Activated naive CD4-positive, alpha-beta T cell treated with Interleukin-2 at 50 U/mL for 16 hours (primary cell): ENCODE measurements around the gene UTP11.

Experiments used
- DNase-seq: peaks from one replicate; pipeline ENCODE4 v3.0.0-alpha.2; 2020

Gene UTP11

DNA sequence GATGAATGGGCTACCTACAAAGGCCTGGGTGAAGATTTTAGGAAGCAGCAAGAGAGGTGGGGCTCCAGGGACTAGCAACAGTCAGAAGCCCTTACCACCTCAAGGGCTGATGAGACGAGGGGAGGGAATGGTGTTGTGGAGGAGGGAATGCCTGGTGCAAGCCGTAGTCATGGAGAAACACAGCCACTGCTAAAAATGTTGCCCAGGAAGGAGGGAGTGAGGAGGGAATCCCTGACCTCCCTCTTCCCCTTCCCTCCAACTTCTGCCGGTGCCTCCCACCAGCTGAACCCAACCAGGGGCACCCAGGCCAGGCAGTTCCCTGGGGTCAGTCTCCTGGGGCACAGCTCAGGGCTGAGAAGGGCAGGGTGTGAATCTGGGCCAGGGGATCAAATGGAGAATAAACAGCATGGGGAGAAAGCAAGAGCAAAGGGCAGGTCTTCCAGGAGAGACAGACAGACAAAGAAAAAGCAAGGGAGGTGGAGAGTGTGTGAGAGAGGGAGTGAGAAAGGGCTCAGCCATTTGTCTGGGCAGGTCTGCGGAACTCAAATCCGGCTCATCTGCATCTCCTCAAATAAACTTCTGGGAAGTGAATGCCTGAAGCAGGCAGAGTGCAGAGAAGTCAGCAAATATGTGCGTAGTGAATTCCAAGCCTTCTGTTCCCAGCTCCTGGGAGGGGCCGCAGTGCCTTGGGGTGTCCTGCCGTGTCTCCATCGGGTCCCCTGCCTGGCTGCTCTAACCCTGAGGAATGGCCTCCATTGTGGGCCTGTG, 61.2 kb downstream of the UTP11 start:
- no peak for DNase-seq

DNA sequence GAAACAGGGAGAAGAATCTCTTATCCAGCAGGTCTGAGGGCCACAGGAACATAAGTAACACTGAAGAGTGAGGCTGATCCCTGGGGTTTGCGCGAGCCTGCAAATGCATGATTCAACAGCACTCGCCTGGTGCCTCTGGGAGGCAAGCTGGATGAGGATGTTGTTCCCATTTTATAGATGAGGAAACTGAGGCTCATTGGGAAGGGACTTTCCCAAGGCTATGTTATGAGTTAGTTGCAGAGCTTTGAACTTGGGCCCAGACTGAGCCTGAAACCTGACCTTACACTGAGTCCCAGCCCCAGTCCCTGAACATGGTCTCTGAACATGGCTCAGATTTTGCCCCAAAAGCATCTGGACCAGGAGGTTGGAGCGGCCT, 61.8 kb downstream of the UTP11 start:
- no peak for DNase-seq
